HG02678 (cell line): ENCODE measurements around the gene H2AZ2.

Experiments
- ATAC-seq: cut with Tn5 transposase; IDR thresholded peaks from one replicate; pipeline ENCODE4 v1.9.1; 2021; ENCODE audit warnings: mild to moderate bottlenecking, moderate library complexity; ENCODE audit not compliant: unreplicated experiment

H2AZ2 gene

GRCh38 chr7:44847920-44848634 lies at the start of gene H2AZ2:
TSS of gene H2AZ2 (minus strand) at chr7:44848087. CDS start at chr7:44847971, 116 bp downstream.
- peak; percentile 83 for ATAC-seq

GRCh38 chr7:44897309-44897708 lies 49.4 kb upstream of the H2AZ2 start:
- ATAC-seq = no peak

- no peak for ATAC-seq
Measured at GRCh38 chr7:44894888-44895580, 47.1 kb upstream of the H2AZ2 start.

GRCh38 chr7:44893710-44894234 lies 45.9 kb upstream of the H2AZ2 start:
- ATAC-seq = no peak

- ATAC-seq = no peak
Measured at GRCh38 chr7:44891791-44892190, 43.9 kb upstream of the H2AZ2 start.

- no peak for ATAC-seq
Measured at GRCh38 chr7:44891372-44891771, 43.5 kb upstream of the H2AZ2 start.

GRCh38 chr7:44889086-44889781 lies 41.3 kb upstream of the H2AZ2 start:
- ATAC-seq = no peak

- ATAC-seq = no peak
Measured at GRCh38 chr7:44887293-44887692, 39.4 kb upstream of the H2AZ2 start.

GRCh38 chr7:44885394-44886317 lies 37.8 kb upstream of the H2AZ2 start, which contains the start of gene PURB:
TSS of gene PURB (minus strand) at chr7:44885530. CDS start at chr7:44885348, 182 bp downstream.
- peak; percentile 83 for ATAC-seq

GRCh38 chr7:44884621-44885393 lies 36.9 kb upstream of the H2AZ2 start:
- ATAC-seq = peak; percentile 18

- ATAC-seq = no peak
Measured at GRCh38 chr7:44883961-44884620, 36.2 kb upstream of the H2AZ2 start.

GRCh38 chr7:44882899-44883298 lies 35.0 kb upstream of the H2AZ2 start:
- no peak for ATAC-seq

- ATAC-seq = no peak
Measured at GRCh38 chr7:44881610-44882009, 33.7 kb upstream of the H2AZ2 start.

GRCh38 chr7:44881066-44881600 lies 33.2 kb upstream of the H2AZ2 start:
- no peak for ATAC-seq

- no peak for ATAC-seq
Measured at GRCh38 chr7:44880317-44881018, 32.6 kb upstream of the H2AZ2 start.

GRCh38 chr7:44876393-44876792 lies 28.5 kb upstream of the H2AZ2 start:
- no peak for ATAC-seq

- ATAC-seq = no peak
Measured at GRCh38 chr7:44875241-44875640, 27.4 kb upstream of the H2AZ2 start.

- no peak for ATAC-seq
Measured at GRCh38 chr7:44872787-44873186, 24.9 kb upstream of the H2AZ2 start.
